Measurements from ENCODE around the gene GREB1L.

GRCh38 chr18:21305621-21306020 is 63.6 kb downstream of the GREB1L start:
- no peak for TF ChIP-seq EZH2 (IDR thresholded peaks at IDR 0.05; ENCODE audit: borderline replicate concordance, low read depth, low read length, severe bottlenecking)
- no peak for TF ChIP-seq POLR2A (IDR thresholded peaks at IDR 0.05; ENCODE audit: low read depth, low read length)
